Measurements from ENCODE around the gene IFT122.

GRCh38 chr3:129518581-129518980 lies 78.6 kb downstream of the IFT122 start:
- TF ChIP-seq, protein P1, sequence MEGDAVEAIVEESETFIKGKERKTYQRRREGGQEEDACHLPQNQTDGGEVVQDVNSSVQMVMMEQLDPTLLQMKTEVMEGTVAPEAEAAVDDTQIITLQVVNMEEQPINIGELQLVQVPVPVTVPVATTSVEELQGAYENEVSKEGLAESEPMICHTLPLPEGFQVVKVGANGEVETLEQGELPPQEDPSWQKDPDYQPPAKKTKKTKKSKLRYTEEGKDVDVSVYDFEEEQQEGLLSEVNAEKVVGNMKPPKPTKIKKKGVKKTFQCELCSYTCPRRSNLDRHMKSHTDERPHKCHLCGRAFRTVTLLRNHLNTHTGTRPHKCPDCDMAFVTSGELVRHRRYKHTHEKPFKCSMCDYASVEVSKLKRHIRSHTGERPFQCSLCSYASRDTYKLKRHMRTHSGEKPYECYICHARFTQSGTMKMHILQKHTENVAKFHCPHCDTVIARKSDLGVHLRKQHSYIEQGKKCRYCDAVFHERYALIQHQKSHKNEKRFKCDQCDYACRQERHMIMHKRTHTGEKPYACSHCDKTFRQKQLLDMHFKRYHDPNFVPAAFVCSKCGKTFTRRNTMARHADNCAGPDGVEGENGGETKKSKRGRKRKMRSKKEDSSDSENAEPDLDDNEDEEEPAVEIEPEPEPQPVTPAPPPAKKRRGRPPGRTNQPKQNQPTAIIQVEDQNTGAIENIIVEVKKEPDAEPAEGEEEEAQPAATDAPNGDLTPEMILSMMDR (IDR thresholded peaks at IDR 0.05): no peak
- TF ChIP-seq POLR2A (IDR thresholded peaks at IDR 0.05): no peak
- TF ChIP-seq EP300 (IDR thresholded peaks at IDR 0.05): no peak
